PC-9 (cell line): Measurements from ENCODE around the gene SBSN.

Experiments used
- CTCF ChIP-seq: fragments of 200-600 bp; sonication (generic); conservative IDR thresholded peaks from 2 replicates; pipeline ENCODE4 v1.6.1; 2017; ENCODE audit warnings: mixed run types, antibody characterized with exemption, mild to moderate bottlenecking, moderate library complexity
- EZH2 ChIP-seq: fragments of 200-600 bp; sonication (generic); IDR thresholded peaks from 2 replicates; pipeline ENCODE4 v1.8.0; 2017; ENCODE audit warnings: antibody characterized with exemption, low read depth

GRCh38 chr19:35512831-35513627 is 15.1 kb downstream of the SBSN start:
- TF ChIP-seq EZH2 (no peak), CTCF (no peak)
